HG03103 (cell line): ENCODE results near the gene SUMF1.

ENCODE experiments used
- ATAC-seq: cut with Tn5 transposase; IDR thresholded peaks from one replicate; pipeline ENCODE4 v1.9.1; 2021; ENCODE audit warnings: low read depth; ENCODE audit not compliant: unreplicated experiment

SUMF1 gene

GRCh38 chr3:4311496-4311895 lies 155.6 kb downstream of the SUMF1 start:
- no peak for ATAC-seq
